Stimulated activated CD4-positive, alpha-beta T cell treated with anti-CD3 and anti-CD28 coated beads, TNF-alpha, amount 100 ng/mL, for 48 hours (primary cell): ENCODE measurements around the gene PPP1R9A.

ENCODE experiments used
- DNase-seq, 3 donors: peaks; one replicate each; pipeline ENCODE4 v3.0.0-alpha.2; 2020; ENCODE audit warnings: low read depth in 3 of 3

Gene PPP1R9A

DNA sequence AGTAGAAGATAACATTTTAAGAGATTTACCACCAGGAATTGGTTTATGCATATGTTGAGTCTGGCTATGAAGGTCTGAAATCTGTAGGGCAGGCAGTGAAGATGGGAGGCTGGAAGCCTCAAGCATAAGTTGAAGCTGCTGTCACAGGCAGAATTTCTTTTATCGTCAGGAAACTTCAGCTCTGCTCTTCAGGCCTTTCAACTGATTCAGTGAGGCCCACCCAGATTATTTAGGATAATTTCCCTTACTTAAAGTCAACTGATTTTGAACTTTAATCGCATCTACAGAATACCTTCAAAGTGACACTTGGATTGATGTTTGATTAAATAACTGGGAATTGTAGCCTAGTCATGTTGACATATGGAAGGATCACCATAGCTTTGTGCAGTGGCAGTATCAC lies 190.5 kb downstream of the PPP1R9A start:
- no peak for DNase-seq

- no peak for DNase-seq
Measured at GRCh38 chr7:95099106-95099505, 191.7 kb downstream of the PPP1R9A start.

DNA sequence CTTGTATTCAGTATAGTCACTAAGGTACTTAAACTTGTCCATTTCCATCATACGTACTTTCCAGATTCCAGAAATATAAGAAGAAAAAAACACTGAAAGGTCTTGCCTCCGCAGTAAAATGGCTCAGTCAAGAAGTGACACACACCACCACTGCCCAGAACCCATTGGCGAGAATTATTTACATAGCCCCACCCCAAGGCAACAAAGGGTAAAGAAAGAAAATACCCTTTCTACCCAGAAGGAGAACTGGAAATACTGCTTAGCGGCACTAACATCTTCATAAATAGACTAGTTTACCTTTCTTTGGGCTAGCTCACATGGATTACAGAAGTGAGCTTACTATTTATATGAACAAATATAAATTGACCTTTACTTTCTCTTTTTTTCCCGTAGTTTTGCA lies 194.0 kb downstream of the PPP1R9A start:
- DNase-seq = no peak

- DNase-seq = no peak
Measured at GRCh38 chr7:95102662-95103061, 195.3 kb downstream of the PPP1R9A start.

DNA sequence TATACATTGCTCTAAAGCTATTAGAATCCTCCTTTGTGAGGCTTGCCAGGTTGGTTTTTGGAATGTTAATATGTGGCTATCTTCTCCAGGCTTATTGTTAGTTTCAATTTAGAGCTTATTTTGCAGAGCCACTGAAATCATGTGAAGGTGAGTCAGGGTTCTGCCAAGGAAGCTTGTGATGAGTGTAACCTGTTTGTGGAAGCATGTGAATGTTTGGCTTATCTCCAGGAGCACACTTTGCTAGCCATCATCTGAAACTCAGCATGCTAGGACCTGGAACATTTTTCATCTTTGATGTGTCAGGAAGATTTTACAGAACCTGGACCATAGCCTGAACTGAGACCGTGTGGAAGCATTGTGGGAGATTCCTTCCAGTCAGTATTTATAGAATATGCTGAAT lies 197.3 kb downstream of the PPP1R9A start:
- no peak for DNase-seq

- no peak for DNase-seq
Measured at GRCh38 chr7:95105627-95106026, 198.2 kb downstream of the PPP1R9A start.

DNA sequence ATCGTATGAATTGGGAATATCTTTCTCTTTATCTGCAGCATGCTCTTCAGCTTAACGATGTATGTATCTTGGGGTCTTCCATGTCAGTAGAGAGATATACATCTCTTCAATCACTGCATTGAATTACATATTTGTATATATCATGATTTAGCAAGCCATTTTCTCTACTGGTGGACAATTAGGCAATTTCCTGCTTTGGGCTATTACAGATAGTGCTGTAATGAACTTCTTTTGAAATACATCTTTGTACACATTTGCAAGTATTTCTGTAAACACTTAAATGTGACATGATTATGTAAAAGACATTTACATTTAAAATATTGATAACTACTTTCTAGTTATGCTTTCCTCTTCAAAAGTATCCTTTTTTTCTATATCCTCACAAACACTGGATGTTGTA lies 199.0 kb downstream of the PPP1R9A start:
- no peak for DNase-seq

DNA sequence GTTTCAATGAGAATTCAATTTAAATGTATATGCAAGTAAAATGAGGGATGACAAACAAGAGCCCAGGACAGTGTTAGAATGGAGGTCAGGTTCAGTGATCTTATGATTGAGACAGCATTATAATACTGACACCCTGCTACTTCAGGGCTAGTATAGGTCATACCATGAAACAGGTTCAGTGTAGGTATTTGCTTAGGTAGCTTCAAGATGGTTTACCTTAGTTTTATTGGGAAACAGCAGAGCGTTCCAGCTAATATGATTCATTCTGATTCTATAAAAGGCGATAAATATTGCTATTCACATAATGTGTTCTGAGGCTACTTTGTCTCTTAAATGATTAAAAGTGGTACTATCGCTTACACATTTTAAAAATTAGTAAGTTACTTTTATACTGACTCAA lies 203.3 kb downstream of the PPP1R9A start:
- DNase-seq = no peak

DNA sequence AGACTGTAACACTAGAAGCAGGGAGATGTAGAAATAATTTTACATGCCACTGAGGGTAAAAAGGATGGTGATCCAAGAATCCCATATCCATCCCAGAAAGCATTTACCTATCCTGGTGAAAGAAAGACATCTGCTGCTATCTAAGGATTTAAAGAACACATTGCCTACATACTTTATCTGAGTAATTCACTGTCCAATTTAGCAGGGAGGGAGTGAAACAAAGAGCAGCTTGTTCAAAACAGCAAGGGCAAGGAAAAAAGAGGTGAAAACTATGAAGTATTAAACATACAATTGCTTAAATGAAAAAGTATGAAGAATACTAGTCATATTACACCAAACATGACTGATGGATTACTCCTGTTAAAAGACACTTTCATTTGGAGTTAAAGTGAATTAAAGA lies 206.2 kb downstream of the PPP1R9A start:
- DNase-seq = no peak

DNA sequence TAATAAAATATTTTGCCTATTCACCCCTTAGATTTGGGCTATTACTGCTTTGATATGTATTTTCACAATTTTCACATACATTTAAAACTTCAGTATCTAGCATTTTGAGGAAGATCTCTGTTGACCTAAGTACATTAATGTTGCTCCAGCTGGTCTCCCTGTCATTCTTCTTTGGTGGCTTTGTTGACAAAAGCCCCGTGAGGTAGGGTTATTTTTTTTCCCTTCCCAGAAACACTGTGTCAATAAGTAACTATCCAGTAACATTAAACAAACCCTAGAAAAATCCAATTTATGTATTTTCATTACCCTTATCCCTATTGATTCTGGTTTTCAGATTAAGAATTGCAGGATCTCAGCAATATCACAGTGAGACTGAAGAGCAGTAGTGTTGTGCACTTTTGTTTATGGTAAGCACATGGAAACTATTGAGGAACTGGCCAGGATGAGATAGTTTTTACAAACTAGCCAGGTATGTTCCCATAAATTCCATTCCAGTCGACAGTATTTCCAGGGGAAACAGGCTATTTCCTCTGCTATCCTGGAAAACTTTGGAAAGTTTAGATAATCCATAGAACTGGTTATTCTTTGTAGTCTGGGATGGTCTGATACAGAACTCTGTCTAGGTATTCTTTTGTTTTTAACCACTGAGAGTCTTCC lies 218.8 kb downstream of the PPP1R9A start:
- DNase-seq = no peak

DNA sequence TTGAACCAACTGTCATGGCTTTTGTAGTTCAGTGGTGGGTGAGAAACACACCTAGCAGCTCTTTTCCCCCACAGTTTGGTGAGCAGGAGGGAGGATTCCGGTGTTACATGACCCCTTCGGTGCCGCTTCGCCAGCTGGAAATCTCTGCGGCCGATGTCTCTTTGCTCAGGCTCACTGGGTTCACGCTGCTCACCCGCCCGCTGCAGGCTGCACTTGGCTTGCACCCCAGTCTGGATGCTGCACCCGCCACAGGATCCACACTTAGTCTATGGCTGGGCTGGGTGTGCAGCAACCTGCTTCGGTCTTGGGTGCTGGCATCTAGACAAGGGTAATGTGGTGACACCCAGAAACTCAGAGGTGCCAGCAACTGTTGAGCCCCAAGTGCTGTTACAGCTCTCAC lies 225.1 kb downstream of the PPP1R9A start:
- no peak for DNase-seq

- DNase-seq = no peak
Measured at GRCh38 chr7:95139922-95140321, 232.5 kb downstream of the PPP1R9A start.

GRCh38 chr7:95141755-95142154 lies 234.4 kb downstream of the PPP1R9A start:
- no peak for DNase-seq

DNA sequence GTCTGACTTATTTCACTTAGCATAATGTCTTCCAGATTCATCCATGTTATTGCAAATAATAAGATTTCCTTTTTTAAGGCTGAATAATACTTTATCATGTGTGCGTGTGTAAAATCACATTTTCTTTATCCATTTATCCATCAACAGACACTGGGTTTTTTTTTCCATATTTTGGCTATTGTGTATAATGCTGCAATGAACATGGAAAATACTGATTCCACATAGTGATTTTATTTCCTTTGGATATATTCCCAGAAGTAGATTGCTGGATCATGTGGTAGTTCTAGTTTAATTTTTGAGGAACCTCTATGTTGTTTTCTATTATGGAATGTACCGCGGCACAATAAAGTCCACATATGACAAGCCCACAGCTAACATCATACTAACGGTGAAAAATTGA lies 236.9 kb downstream of the PPP1R9A start:
- DNase-seq = no peak

DNA sequence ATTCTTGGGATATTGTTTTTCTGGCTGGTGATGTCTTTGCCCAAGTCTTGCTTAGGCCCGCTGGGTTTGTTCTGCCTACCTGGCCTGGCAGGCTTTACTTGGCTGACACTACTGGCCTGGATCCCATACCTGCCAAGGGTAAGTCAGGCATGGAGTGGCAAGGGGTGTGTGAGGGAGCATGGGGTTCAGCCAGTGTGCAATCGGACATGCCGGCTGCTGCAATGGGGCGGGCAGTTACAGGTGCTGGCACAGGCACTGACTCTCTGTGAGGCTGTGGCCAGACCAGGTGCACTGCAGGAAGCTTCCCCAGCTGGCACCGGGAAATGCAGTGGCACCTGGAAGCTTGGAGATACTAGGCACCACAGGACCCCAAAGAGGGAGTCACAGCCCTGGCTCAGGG lies 248.6 kb downstream of the PPP1R9A start:
- no peak for DNase-seq

- no peak for DNase-seq
Measured at GRCh38 chr7:95157381-95157780, 250.0 kb downstream of the PPP1R9A start.

GRCh38 chr7:95169678-95170077 lies 262.3 kb downstream of the PPP1R9A start:
- DNase-seq = no peak

- no peak for DNase-seq
Measured at GRCh38 chr7:95172420-95172819, 265.0 kb downstream of the PPP1R9A start.

DNA sequence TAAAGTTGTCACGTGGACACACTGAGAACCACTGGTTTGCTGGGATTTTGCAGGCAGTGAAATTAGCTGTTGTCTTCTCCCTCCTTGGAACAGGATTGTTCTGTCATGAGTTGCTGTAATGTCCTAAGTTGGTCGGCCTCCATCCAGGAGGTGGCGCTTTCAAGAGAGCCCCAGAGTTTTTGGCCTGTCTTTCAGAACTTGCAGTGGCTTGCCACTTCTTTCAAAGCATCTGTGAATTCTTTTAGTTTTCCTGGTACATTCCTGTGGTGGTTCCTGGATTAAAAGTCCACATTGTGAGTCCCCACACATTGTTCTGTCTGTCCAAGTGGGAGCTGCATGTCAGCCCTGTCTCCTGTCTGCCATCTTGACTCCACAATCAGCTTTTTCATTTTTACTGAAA lies 283.1 kb downstream of the PPP1R9A start:
- no peak for DNase-seq

DNA sequence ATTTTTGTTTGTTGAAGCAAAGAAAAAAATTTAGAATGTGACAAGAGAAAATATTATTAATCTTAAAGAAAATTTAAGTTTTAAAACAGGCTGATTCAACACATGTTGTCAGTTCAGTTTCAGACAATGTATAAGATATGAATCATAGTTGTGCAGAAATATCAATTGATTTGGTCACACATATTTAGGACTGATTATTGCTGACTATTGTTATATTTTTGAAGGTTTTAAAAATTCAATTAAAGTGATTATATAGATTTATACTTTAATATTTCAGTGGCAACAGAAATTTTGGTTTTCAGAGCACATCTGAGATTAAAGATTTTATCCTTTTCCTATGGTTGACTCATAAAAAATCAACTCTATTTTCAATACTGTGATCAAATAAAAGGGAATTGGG lies 284.4 kb downstream of the PPP1R9A start:
- DNase-seq = no peak

DNA sequence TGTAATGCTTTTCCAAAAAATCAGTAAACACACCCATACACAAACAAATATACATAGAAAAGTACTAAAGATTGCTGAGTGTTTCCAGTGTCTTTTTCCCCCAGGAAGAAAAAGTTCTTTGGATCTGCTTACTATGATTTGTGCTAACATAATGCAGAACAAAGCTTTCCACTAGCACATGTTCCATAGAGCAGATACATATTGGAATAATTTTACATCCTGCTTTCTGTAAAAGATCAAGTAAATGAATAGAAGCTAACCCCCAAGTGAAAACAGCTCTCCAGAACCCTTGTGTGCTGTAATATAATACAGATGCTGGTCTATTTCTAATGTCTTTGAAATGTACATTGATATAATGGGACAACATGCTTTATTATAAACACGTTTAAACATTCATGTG lies 291.5 kb downstream of the PPP1R9A start:
- no peak for DNase-seq

DNA sequence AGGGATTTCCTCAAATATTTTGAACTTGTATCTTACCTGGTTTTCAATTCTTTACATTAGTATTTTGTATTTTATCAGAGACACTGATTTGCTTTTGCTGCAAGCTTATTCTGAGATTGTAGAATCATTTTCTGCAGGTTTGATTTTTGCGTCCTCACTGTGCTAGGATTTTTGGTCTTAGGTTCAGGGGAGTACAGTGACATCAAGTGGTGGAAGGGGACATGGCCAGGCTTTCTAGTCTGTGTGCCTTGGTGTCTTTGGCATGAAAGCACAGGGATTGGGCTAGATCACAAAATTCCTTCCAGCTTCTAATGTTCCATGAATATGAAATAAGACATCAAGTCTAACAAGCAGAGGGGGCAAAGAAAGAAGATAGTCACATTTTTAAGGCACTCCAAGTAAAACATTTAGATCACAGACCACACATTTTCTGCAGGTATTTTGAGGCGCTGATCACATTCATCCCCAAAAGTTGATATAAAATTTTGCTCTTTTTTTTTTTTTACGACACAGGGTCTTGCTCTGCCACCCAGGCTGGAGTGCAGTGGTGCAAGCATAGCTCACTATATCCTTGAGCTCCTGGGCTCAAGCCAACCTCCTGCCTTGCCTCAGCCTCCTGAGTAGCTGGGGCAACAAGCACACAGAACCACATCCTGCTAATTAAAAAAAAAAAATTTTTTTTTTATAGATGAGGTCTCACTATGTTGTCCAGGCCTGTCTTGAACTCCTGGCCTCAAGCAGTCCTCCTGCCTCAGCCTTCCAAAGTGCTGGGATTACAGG lies 292.6 kb downstream of the PPP1R9A start:
- DNase-seq = no peak

DNA sequence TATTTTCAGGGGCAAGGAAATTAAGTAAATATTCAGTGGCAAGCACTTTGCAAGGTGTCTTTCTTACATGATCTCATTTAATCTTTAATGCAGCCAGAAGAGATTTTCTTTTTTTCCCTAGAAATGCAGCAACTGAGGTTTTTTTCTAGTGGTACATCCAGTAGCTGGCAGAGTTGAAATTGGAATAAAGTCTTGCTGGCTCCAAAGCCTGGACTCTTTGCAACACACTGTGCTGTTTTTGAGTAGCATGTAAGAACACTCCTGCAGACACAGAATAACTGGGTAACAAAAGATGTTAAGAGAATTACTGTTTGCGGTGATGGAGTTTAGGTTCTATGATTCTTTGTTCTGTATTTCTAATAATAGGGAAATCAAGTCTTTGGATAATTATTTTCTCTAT lies 293.3 kb downstream of the PPP1R9A start:
- DNase-seq = no peak

DNA sequence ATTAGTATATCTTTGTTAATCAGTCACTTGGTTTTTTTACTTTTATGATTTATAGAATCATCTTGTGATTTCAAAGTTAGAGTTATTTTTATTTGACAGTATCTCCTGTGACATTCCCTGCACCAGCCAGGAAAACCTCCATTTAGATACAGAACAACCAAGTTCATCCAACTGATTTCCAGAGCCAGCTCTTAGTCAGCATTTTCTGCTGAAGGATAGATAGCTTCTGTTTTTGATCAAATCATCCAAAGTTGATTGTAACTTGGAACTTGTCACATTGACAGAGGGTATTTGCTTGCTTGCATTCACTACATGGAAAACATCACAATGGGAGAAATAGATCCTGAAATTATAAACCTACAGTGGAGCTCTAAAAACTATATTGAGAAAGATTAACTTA lies 294.3 kb downstream of the PPP1R9A start:
- no peak for DNase-seq
